ENCODE results near the gene F7. TPM values are rescaled to one million over a fixed set of nuclear protein-coding genes. Genes with fewer than 3 reads are reported as not detected.
"Not testable (repeated sequence)": the region's sequence is repeated elsewhere in the genome, so short reads cannot be mapped to it uniquely, and the experiment has no call there.

F7 gene
- total RNA-seq, 1 donor from 2014 or later, result 4.1 TPM

- Mint-ChIP-seq H3K4me1 (no peaks in the 10 kb centered on the region), H3K4me3 (no peak overlapping the region), H3K27me3 (ENCODE audit: low read depth) (no peaks in the 10 kb centered on the region), H3K9me3 (no peaks in the 10 kb centered on the region), H3K27ac (no peak overlapping the region), H3K36me3 (peaks cover 16% of the 10 kb centered on the region)
- TF ChIP-seq CTCF (IDR thresholded peaks at IDR 0.05; ENCODE audit: unreplicated experiment), result no peak
- DNase-seq (ENCODE audit: low spot score in 2 of 2, unreplicated experiment in 2 of 2), result no peak
Observed at GRCh38 chr13:113077953-113078901, 27.4 kb upstream of the F7 start.

DNA sequence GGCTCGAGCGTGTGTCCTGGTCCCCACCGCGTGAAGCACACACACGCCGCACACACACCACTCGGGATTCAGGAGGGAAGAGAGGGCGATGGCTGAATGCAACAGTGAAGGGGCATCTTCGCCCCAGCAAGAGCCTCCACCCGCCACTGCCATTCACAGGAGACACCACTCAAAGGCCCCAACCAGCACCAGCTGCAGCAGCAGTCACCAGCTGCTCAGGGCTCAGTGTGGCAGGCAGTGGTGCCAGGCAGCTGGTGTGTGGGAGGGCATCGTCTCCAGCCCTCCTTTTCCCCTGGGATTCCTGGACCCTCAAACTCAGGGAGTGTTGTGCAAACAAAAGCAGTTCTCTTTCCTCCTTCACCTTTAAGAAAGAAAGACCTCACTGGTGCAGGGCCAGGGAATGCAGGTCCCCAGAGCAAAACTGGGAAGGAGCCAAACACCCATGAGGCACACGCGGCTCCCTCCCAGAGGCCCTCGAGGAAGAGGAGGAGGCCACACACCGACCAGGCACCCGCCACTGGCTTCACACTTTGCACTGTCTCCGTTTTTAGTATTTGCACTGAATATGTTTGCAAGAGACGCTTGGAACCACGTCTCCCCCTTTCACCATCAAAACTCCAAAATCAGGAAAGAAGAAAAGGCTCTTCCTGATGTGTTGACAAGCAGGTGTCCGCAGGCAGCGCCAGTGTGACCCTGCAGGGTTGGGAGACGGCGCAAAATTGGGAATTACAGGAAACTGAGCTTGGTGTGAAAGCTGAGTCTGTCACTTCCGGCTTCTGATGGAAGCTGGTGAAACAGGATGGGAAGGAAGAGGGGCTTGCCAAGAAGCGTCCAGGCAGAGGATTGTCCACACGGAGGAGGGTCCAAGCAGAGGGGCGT, 26.4 kb upstream of the F7 start:
- H3K27me3 Mint-ChIP-seq (ENCODE audit: low read depth), result no peaks in the 10 kb centered on the region
- peaks cover 7% of the 10 kb centered on the region for H3K4me1 Mint-ChIP-seq
- DNase-seq (ENCODE audit: low spot score in 2 of 2, unreplicated experiment in 2 of 2), result no peak
- H3K9me3 Mint-ChIP-seq, result no peaks in the 10 kb centered on the region
- peaks cover 13% of the 10 kb centered on the region for H3K36me3 Mint-ChIP-seq
- H3K4me3 Mint-ChIP-seq, result no peak overlapping the region
- no peak for TF ChIP-seq CTCF (IDR thresholded peaks at IDR 0.05; ENCODE audit: unreplicated experiment)
- H3K27ac Mint-ChIP-seq, result no peak overlapping the region

- not testable (repeated sequence) for DNase-seq (ENCODE audit: low spot score in 2 of 2, unreplicated experiment in 2 of 2); H3K27me3 Mint-ChIP-seq (ENCODE audit: low read depth); H3K4me1 Mint-ChIP-seq; H3K27ac Mint-ChIP-seq; H3K9me3 Mint-ChIP-seq; H3K4me3 Mint-ChIP-seq
- peaks cover 11% of the 10 kb centered on the region for H3K36me3 Mint-ChIP-seq
Observed at GRCh38 chr13:113079781-113080080, 25.9 kb upstream of the F7 start.

DNA sequence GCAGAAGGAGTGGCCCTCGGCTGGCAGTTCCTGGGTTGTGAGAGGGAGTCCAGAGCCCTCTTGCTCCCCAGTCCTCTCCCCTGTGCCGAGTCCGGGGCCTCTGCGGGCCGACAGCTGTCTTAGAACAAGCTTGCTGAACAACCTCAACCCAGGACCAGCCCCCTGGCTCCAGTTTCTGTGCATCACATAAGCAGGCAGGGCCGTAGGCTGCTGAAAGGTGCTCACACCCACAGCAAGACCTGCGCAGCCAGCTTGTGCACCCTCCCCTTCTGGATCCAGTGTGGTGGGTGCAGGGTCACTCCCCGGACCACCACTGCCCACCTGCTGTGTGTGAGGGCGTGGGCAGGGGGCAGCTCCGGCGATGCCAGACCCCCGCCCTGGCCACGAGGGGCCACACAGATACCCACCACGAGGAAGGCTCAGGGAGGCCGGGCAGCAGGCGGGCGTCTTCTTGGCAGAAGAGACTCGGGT, 25.2 kb upstream of the F7 start:
- Mint-ChIP-seq H3K27ac (no peak overlapping the region), H3K36me3 (peaks cover 11% of the 10 kb centered on the region), H3K4me1 (peaks cover 7% of the 10 kb centered on the region), H3K27me3 (ENCODE audit: low read depth) (no peaks in the 10 kb centered on the region), H3K9me3 (no peaks in the 10 kb centered on the region), H3K4me3 (no peak overlapping the region)
- DNase-seq (ENCODE audit: low spot score in 2 of 2, unreplicated experiment in 2 of 2), result no peak
- no peak for TF ChIP-seq CTCF (IDR thresholded peaks at IDR 0.05; ENCODE audit: unreplicated experiment)

GRCh38 chr13:113080901-113081521, 24.6 kb upstream of the F7 start:
- Mint-ChIP-seq H3K27ac (no peak overlapping the region), H3K36me3 (peaks cover 8% of the 10 kb centered on the region), H3K27me3 (ENCODE audit: low read depth) (no peaks in the 10 kb centered on the region), H3K4me3 (no peak overlapping the region), H3K9me3 (no peaks in the 10 kb centered on the region), H3K4me1 (peaks cover 7% of the 10 kb centered on the region)
- DNase-seq (ENCODE audit: low spot score in 2 of 2, unreplicated experiment in 2 of 2), result no peak
- TF ChIP-seq CTCF (IDR thresholded peaks at IDR 0.05; ENCODE audit: unreplicated experiment), result no peak

Measured in mesothelial cell of epicardium (in vitro differentiated cells).